Neural cell (in vitro differentiated cells): ENCODE measurements around the gene ERCC6L. TPM values are rescaled to one million over a fixed set of nuclear protein-coding genes. Genes with fewer than 3 reads are reported as not detected.

Source experiments
- H2AFZ ChIP-seq: fragments of 200-600, 300-800 bp; sonication (generic), shearing (Covaris generic); 2 replicates; pipeline ENCODE4 v1.6.0; 2014; ENCODE audit warnings: low read depth, mild to moderate bottlenecking, antibody characterized with exemption, low read length, moderate library complexity
- H3F3A ChIP-seq: fragments of 200-600 bp; shearing (Covaris generic); 2 replicates; pipeline ENCODE4 v1.6.1; 2016; ENCODE audit warnings: mild to moderate bottlenecking, moderate library complexity, mixed read lengths, antibody characterized with exemption, low read length; ENCODE audit not compliant: insufficient read depth, poor library complexity, severe bottlenecking
- H3K27ac ChIP-seq: fragments of 200-600, 300-800 bp; sonication (generic), shearing (Covaris generic); 2 replicates; pipeline ENCODE4 v1.5.1; 2014; ENCODE audit warnings: mild to moderate bottlenecking, low read length, moderate library complexity
- H3K27me3 ChIP-seq: fragments of 300-800, 200-600 bp; sonication (generic), shearing (Covaris generic); 2 replicates; pipeline ENCODE4 v1.6.0; 2014; ENCODE audit warnings: mild to moderate bottlenecking, low read depth, low read length, moderate library complexity; ENCODE audit not compliant: insufficient read depth
- H3K36me3 ChIP-seq: fragments of 300-800, 200-600 bp; sonication (generic), shearing (Covaris generic); 2 replicates; pipeline ENCODE4 v1.5.1; 2014; ENCODE audit warnings: mild to moderate bottlenecking, antibody characterized with exemption, low read length, moderate library complexity; ENCODE audit not compliant: insufficient read depth
- H3K4me2 ChIP-seq: fragments of 300-800, 200-600 bp; sonication (generic), shearing (Covaris generic); 2 replicates; pipeline ENCODE4 v1.6.0; 2014; ENCODE audit warnings: mild to moderate bottlenecking, low read length
- H3K4me3 ChIP-seq: fragments of 300-800, 200-600 bp; sonication (generic), shearing (Covaris generic); 2 replicates; pipeline ENCODE4 v1.5.1; 2014; ENCODE audit warnings: mild to moderate bottlenecking, low read length, moderate library complexity
- H3K79me2 ChIP-seq: fragments of 200-600 bp; shearing (Covaris generic); replicated peaks from 2 replicates; pipeline ENCODE4 v1.6.0; 2014; ENCODE audit warnings: mild to moderate bottlenecking, low read length, moderate library complexity; ENCODE audit not compliant: insufficient read depth
- H3K9ac ChIP-seq: fragments of 300-800, 200-600 bp; sonication (generic), shearing (Covaris generic); 2 replicates; pipeline ENCODE4 v1.6.1; 2016; ENCODE audit warnings: mild to moderate bottlenecking, low read length, mixed read lengths
- H3K9me2 ChIP-seq: fragments of 200-600 bp; shearing (Covaris generic); 2 replicates; pipeline ENCODE4 v1.6.1; 2016; ENCODE audit warnings: mild to moderate bottlenecking, low read length, mixed read lengths; ENCODE audit not compliant: insufficient read depth
- H3K9me3 ChIP-seq: fragments of 200-600, 300-800 bp; sonication (generic), shearing (Covaris generic); 2 replicates; pipeline ENCODE4 v1.6.1; 2016; ENCODE audit warnings: mild to moderate bottlenecking, mixed run types, low read length, moderate library complexity, mixed read lengths
- H4K20me1 ChIP-seq: fragments of 200-600 bp; shearing (Covaris generic); 2 replicates; pipeline ENCODE4 v1.6.1; 2016; ENCODE audit warnings: mild to moderate bottlenecking, mixed run types; ENCODE audit not compliant: insufficient read depth
- EP300 ChIP-seq: fragments of 450-650 bp; conservative IDR thresholded peaks from 2 replicates; pipeline ENCODE4 v1.6.1; 2014; ENCODE audit warnings: antibody characterized with exemption, mild to moderate bottlenecking, moderate library complexity; ENCODE audit not compliant: poor library complexity, severe bottlenecking
- EZH2 ChIP-seq: fragments of 200-600, 300-800 bp; shearing (Covaris generic), sonication (generic); IDR thresholded peaks from 2 replicates; pipeline ENCODE4 v1.6.1; 2014; ENCODE audit warnings: antibody characterized with exemption, low read length, borderline replicate concordance, mild to moderate bottlenecking; ENCODE audit not compliant: insufficient read depth, poor library complexity, severe bottlenecking
- MXI1 ChIP-seq: fragments of 450-650 bp; conservative IDR thresholded peaks from 2 replicates; pipeline ENCODE4 v1.6.1; 2014; ENCODE audit warnings: antibody characterized with exemption, mild to moderate bottlenecking; ENCODE audit not compliant: poor library complexity, severe bottlenecking
- POLR2AphosphoS5 ChIP-seq: IDR thresholded peaks from 2 replicates; pipeline ENCODE4 v1.6.1; 2012
- RAD21 ChIP-seq: fragments of 450-650 bp; conservative IDR thresholded peaks from 2 replicates; pipeline ENCODE4 v1.6.1; 2014; ENCODE audit warnings: antibody characterized with exemption, mild to moderate bottlenecking, moderate library complexity
- SMC3 ChIP-seq: fragments of 450-650 bp; conservative IDR thresholded peaks from 2 replicates; pipeline ENCODE4 v1.6.1; 2014; ENCODE audit warnings: antibody characterized with exemption, mild to moderate bottlenecking, moderate library complexity; ENCODE audit not compliant: poor library complexity
- TAF1 ChIP-seq: IDR thresholded peaks from 2 replicates; pipeline ENCODE4 v1.6.1; 2012; ENCODE audit warnings: low read depth
- polyA plus RNA-seq: library from polyadenylated mRNA; depleted of rRNA; stranded (reverse); fragments of >200 nt; gene quantifications from 2 replicates; pipeline ENCODE4 v1.2.3, GENCODE V29; 2014
- small RNA-seq, 3 experiments: library from RNA; depleted of rRNA; stranded (forward); fragments of <200 nt; gene quantifications; one replicate each; pipeline ENCODE3, GENCODE V24; 2012
- TF ChIP-seq, protein P1 (sequence below): fragments of 450-650 bp; IDR thresholded peaks from 2 replicates; pipeline ENCODE4 v1.5.1; 2014; ENCODE audit warnings: antibody characterized with exemption, mild to moderate bottlenecking, moderate library complexity; ENCODE audit not compliant: poor library complexity, severe bottlenecking
- TF ChIP-seq, protein P2 (sequence below): IDR thresholded peaks from 2 replicates; pipeline ENCODE4 v1.6.1; 2012; ENCODE audit warnings: borderline replicate concordance

Gene ERCC6L
- polyA plus RNA-seq, 1 donor from 2014 or later: 0.28 TPM

DNA sequence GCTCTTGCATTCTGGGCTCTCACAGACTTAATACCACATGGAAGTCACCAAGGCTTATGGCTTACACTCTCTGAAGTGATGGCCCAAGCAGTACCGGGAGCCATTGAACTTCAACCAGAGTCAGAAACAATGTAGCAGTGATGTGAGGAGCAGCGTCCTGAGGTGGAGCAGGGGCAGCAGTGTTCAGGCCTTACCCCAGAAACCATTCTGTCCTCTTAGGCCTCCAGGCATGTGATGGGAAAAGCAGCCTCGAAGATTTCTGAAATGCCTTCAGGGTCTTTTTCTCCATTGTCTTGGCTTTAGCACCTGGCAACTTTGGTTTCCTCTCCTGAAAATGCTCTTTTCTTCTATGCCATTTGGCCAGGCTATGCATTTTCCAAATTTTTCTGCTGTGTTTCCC lies 80.1 kb downstream of the ERCC6L start:
- Histone ChIP-seq H3K9me3 (no peaks in the 10 kb centered on the region), H4K20me1 (no peaks in the 10 kb centered on the region), H3F3A (no peaks in the 10 kb centered on the region), H3K79me2 (no peaks in the 10 kb centered on the region), H2AFZ (no peak overlapping the region), H3K36me3 (no peaks in the 10 kb centered on the region), H3K9me2 (no peaks in the 10 kb centered on the region), H3K4me2 (no peak overlapping the region), H3K9ac (no peak overlapping the region), H3K27me3 (no peaks in the 10 kb centered on the region), H3K4me3 (no peak overlapping the region), H3K27ac (no peak overlapping the region)
- TF ChIP-seq EP300: no peak
- TF ChIP-seq, protein P1, sequence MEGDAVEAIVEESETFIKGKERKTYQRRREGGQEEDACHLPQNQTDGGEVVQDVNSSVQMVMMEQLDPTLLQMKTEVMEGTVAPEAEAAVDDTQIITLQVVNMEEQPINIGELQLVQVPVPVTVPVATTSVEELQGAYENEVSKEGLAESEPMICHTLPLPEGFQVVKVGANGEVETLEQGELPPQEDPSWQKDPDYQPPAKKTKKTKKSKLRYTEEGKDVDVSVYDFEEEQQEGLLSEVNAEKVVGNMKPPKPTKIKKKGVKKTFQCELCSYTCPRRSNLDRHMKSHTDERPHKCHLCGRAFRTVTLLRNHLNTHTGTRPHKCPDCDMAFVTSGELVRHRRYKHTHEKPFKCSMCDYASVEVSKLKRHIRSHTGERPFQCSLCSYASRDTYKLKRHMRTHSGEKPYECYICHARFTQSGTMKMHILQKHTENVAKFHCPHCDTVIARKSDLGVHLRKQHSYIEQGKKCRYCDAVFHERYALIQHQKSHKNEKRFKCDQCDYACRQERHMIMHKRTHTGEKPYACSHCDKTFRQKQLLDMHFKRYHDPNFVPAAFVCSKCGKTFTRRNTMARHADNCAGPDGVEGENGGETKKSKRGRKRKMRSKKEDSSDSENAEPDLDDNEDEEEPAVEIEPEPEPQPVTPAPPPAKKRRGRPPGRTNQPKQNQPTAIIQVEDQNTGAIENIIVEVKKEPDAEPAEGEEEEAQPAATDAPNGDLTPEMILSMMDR: no peak
- no peak for TF ChIP-seq POLR2AphosphoS5
- TF ChIP-seq MXI1: no peak
- TF ChIP-seq EZH2: no peak
- TF ChIP-seq, protein P2, sequence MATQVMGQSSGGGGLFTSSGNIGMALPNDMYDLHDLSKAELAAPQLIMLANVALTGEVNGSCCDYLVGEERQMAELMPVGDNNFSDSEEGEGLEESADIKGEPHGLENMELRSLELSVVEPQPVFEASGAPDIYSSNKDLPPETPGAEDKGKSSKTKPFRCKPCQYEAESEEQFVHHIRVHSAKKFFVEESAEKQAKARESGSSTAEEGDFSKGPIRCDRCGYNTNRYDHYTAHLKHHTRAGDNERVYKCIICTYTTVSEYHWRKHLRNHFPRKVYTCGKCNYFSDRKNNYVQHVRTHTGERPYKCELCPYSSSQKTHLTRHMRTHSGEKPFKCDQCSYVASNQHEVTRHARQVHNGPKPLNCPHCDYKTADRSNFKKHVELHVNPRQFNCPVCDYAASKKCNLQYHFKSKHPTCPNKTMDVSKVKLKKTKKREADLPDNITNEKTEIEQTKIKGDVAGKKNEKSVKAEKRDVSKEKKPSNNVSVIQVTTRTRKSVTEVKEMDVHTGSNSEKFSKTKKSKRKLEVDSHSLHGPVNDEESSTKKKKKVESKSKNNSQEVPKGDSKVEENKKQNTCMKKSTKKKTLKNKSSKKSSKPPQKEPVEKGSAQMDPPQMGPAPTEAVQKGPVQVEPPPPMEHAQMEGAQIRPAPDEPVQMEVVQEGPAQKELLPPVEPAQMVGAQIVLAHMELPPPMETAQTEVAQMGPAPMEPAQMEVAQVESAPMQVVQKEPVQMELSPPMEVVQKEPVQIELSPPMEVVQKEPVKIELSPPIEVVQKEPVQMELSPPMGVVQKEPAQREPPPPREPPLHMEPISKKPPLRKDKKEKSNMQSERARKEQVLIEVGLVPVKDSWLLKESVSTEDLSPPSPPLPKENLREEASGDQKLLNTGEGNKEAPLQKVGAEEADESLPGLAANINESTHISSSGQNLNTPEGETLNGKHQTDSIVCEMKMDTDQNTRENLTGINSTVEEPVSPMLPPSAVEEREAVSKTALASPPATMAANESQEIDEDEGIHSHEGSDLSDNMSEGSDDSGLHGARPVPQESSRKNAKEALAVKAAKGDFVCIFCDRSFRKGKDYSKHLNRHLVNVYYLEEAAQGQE: no peak
- TF ChIP-seq RAD21: no peak
- no peak for TF ChIP-seq SMC3
- no peak for TF ChIP-seq TAF1

Small RNA genes within 50 kb of the gene (small RNA-seq; reads per million reads assigned to genes)
- 0 to 1.2 (median 0) reads per million in 3 experiments for gene RF00019

Other genes starting within 250 kb of the ERCC6L start
- 10.5 and 16.8 TPM in 2 replicates for gene RTL5, start 107.1 kb downstream of the ERCC6L start, polyA plus RNA-seq
- 40.7 and 49.3 TPM in 2 replicates for gene PIN4, start 57.3 kb downstream of the ERCC6L start, polyA plus RNA-seq
- gene RPS4X, start 38.2 kb upstream of the ERCC6L start, polyA plus RNA-seq: 746 and 794 TPM in 2 replicates
- 19.9 and 24.1 TPM in 2 replicates for gene CITED1, start 66.9 kb upstream of the ERCC6L start, polyA plus RNA-seq